ENCODE data around the gene CADM1. TPM values are rescaled to one million over a fixed set of nuclear protein-coding genes. Genes with fewer than 3 reads are reported as not detected.

CADM1 gene
- total and polyA plus RNA-seq, 2 experiments from 2014 or later: 16.5 to 18.0 TPM

GRCh38 chr11:115144914-115145313, 359.3 kb downstream of the CADM1 start:
- H3K4me1 ChIP-seq (ENCODE audit: insufficient read depth): no peaks in the 10 kb centered on the region
- no peak overlapping the region for H3K27ac ChIP-seq (ENCODE audit: low read depth)
- no peak for DNase-seq (ENCODE audit: low spot score)
- H2AFZ ChIP-seq: no peak overlapping the region
- peaks cover 6% of the 10 kb centered on the region; the same call in 1 of the 2 replicates for H3K9me2 ChIP-seq (ENCODE audit: insufficient read depth)
- Mint-ChIP-seq H3K36me3 (ENCODE audit: low read depth) (no peaks in the 10 kb centered on the region), H3K4me1 (peaks cover 9% of the 10 kb centered on the region), H3K9me3 (peaks cover 2% of the 10 kb centered on the region; the same call in 2 of the 3 replicates), H3K4me3 (no peak overlapping the region), H3K27me3 (ENCODE audit: insufficient read depth, low read depth, poor library complexity) (peaks cover 5% of the 10 kb centered on the region), H3K27ac (no peak overlapping the region)
- no peaks in the 10 kb centered on the region for H3K27me3 ChIP-seq (ENCODE audit: insufficient read depth)
- H3K36me3 ChIP-seq (ENCODE audit: insufficient read depth): no peaks in the 10 kb centered on the region
- no peak for TF ChIP-seq CTCF (conservative IDR thresholded peaks at IDR 0.05; ENCODE audit: low read depth in 2 of 2)
- no peak for TF ChIP-seq ZNF114 (CRISPR knock-in tag; IDR thresholded peaks at IDR 0.05)
- no peak for TF ChIP-seq ETS1 (IDR thresholded peaks at IDR 0.05)
- TF ChIP-seq POLR2AphosphoS5 (IDR thresholded peaks at IDR 0.05; ENCODE audit: low read depth): no peak
- no peak for TF ChIP-seq NANOG (IDR thresholded peaks at IDR 0.05; ENCODE audit: borderline replicate concordance)
- TF ChIP-seq, protein P1, sequence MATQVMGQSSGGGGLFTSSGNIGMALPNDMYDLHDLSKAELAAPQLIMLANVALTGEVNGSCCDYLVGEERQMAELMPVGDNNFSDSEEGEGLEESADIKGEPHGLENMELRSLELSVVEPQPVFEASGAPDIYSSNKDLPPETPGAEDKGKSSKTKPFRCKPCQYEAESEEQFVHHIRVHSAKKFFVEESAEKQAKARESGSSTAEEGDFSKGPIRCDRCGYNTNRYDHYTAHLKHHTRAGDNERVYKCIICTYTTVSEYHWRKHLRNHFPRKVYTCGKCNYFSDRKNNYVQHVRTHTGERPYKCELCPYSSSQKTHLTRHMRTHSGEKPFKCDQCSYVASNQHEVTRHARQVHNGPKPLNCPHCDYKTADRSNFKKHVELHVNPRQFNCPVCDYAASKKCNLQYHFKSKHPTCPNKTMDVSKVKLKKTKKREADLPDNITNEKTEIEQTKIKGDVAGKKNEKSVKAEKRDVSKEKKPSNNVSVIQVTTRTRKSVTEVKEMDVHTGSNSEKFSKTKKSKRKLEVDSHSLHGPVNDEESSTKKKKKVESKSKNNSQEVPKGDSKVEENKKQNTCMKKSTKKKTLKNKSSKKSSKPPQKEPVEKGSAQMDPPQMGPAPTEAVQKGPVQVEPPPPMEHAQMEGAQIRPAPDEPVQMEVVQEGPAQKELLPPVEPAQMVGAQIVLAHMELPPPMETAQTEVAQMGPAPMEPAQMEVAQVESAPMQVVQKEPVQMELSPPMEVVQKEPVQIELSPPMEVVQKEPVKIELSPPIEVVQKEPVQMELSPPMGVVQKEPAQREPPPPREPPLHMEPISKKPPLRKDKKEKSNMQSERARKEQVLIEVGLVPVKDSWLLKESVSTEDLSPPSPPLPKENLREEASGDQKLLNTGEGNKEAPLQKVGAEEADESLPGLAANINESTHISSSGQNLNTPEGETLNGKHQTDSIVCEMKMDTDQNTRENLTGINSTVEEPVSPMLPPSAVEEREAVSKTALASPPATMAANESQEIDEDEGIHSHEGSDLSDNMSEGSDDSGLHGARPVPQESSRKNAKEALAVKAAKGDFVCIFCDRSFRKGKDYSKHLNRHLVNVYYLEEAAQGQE (IDR thresholded peaks at IDR 0.05; ENCODE audit: unreplicated experiment): no peak
- TF ChIP-seq, protein P2, sequence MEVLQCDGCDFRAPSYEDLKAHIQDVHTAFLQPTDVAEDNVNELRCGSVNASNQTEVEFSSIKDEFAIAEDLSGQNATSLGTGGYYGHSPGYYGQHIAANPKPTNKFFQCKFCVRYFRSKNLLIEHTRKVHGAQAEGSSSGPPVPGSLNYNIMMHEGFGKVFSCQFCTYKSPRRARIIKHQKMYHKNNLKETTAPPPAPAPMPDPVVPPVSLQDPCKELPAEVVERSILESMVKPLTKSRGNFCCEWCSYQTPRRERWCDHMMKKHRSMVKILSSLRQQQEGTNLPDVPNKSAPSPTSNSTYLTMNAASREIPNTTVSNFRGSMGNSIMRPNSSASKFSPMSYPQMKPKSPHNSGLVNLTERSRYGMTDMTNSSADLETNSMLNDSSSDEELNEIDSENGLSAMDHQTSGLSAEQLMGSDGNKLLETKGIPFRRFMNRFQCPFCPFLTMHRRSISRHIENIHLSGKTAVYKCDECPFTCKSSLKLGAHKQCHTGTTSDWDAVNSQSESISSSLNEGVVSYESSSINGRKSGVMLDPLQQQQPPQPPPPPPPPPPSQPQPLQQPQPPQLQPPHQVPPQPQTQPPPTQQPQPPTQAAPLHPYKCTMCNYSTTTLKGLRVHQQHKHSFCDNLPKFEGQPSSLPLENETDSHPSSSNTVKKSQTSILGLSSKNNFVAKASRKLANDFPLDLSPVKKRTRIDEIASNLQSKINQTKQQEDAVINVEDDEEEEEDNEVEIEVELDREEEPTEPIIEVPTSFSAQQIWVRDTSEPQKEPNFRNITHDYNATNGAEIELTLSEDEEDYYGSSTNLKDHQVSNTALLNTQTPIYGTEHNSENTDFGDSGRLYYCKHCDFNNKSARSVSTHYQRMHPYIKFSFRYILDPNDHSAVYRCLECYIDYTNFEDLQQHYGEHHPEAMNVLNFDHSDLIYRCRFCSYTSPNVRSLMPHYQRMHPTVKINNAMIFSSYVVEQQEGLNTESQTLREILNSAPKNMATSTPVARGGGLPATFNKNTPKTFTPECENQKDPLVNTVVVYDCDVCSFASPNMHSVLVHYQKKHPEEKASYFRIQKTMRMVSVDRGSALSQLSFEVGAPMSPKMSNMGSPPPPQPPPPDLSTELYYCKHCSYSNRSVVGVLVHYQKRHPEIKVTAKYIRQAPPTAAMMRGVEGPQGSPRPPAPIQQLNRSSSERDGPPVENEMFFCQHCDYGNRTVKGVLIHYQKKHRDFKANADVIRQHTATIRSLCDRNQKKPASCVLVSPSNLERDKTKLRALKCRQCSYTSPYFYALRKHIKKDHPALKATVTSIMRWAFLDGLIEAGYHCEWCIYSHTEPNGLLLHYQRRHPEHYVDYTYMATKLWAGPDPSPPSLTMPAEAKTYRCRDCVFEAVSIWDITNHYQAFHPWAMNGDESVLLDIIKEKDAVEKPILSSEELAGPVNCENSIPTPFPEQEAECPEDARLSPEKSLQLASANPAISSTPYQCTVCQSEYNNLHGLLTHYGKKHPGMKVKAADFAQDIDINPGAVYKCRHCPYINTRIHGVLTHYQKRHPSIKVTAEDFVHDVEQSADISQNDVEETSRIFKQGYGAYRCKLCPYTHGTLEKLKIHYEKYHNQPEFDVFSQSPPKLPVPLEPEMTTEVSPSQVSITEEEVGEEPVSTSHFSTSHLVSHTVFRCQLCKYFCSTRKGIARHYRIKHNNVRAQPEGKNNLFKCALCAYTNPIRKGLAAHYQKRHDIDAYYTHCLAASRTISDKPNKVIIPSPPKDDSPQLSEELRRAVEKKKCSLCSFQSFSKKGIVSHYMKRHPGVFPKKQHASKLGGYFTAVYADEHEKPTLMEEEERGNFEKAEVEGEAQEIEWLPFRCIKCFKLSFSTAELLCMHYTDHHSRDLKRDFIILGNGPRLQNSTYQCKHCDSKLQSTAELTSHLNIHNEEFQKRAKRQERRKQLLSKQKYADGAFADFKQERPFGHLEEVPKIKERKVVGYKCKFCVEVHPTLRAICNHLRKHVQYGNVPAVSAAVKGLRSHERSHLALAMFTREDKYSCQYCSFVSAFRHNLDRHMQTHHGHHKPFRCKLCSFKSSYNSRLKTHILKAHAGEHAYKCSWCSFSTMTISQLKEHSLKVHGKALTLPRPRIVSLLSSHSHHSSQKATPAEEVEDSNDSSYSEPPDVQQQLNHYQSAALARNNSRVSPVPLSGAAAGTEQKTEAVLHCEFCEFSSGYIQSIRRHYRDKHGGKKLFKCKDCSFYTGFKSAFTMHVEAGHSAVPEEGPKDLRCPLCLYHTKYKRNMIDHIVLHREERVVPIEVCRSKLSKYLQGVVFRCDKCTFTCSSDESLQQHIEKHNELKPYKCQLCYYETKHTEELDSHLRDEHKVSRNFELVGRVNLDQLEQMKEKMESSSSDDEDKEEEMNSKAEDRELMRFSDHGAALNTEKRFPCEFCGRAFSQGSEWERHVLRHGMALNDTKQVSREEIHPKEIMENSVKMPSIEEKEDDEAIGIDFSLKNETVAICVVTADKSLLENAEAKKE (CRISPR knock-in tag; IDR thresholded peaks at IDR 0.05): no peak
- TF ChIP-seq EZH2 (IDR thresholded peaks at IDR 0.05; ENCODE audit: low read depth, unreplicated experiment): no peak
- TF ChIP-seq STAT1 (IDR thresholded peaks at IDR 0.05; ENCODE audit: unreplicated experiment): no peak
- TF ChIP-seq ZNF331 (CRISPR knock-in tag; IDR thresholded peaks at IDR 0.05; ENCODE audit: low read depth): no peak
- TF ChIP-seq JUNB (IDR thresholded peaks at IDR 0.05; ENCODE audit: unreplicated experiment): no peak
- TF ChIP-seq CREB1 (CRISPR knock-in tag; IDR thresholded peaks at IDR 0.05; ENCODE audit: low read depth): no peak
- TF ChIP-seq EZH2phosphoT487 (IDR thresholded peaks at IDR 0.05; ENCODE audit: unreplicated experiment): no peak
- H4K20me1 ChIP-seq (replicated peaks; ENCODE audit: insufficient read depth): no peaks in the 10 kb centered on the region
- no peak for ATAC-seq
- H3K79me2 ChIP-seq (replicated peaks; ENCODE audit: insufficient read depth): no peaks in the 10 kb centered on the region
- no peak overlapping the region for H3K4me2 ChIP-seq
- H3K4me3 ChIP-seq: no peak overlapping the region
- no peaks in the 10 kb centered on the region for H3F3A ChIP-seq (replicated peaks; ENCODE audit: low read depth)
